ENCODE results near the gene CD59. TPM values are rescaled to one million over a fixed set of nuclear protein-coding genes. Genes with fewer than 3 reads are reported as not detected.
"Not testable (repeated sequence)": the region's sequence is repeated elsewhere in the genome, so short reads cannot be mapped to it uniquely, and the experiment has no call there.

Gene CD59
- total RNA-seq, 1 donor from 2014 or later: 319 TPM

GRCh38 chr11:33692541-33692940, 43.7 kb downstream of the CD59 start:
- ATAC-seq: no peak

- ATAC-seq: peak; percentile 29
Observed at GRCh38 chr11:33692013-33692504, 44.2 kb downstream of the CD59 start.

- ATAC-seq: no peak
Observed at GRCh38 chr11:33691066-33691864, 45.0 kb downstream of the CD59 start.

GRCh38 chr11:33690290-33691065, 45.7 kb downstream of the CD59 start:
- peak; percentile 79 for ATAC-seq

- no peak for ATAC-seq
Observed at GRCh38 chr11:33689501-33689900, 46.7 kb downstream of the CD59 start.

GRCh38 chr11:33689085-33689484, 47.1 kb downstream of the CD59 start:
- ATAC-seq: peak; percentile 67

- ATAC-seq: peak; percentile 4
Observed at GRCh38 chr11:33687733-33688479, 48.3 kb downstream of the CD59 start.

- ATAC-seq: no peak
Observed at GRCh38 chr11:33685082-33685481, 51.1 kb downstream of the CD59 start.

GRCh38 chr11:33684003-33684706, 52.1 kb downstream of the CD59 start:
- no peak for ATAC-seq

GRCh38 chr11:33682446-33682845, 53.8 kb downstream of the CD59 start:
- peak; percentile 91 for ATAC-seq

- no peak for ATAC-seq
Observed at GRCh38 chr11:33682019-33682418, 54.2 kb downstream of the CD59 start.

GRCh38 chr11:33678616-33679015, 57.6 kb downstream of the CD59 start:
- not testable (repeated sequence) for ATAC-seq

GRCh38 chr11:33674035-33674814, 62.0 kb downstream of the CD59 start:
- no peak for ATAC-seq

GRCh38 chr11:33672273-33672672, 64.0 kb downstream of the CD59 start:
- no peak for ATAC-seq

- ATAC-seq: peak; percentile 36
Observed at GRCh38 chr11:33670250-33671011, 65.8 kb downstream of the CD59 start.

- no peak for ATAC-seq
Observed at GRCh38 chr11:33669598-33670249, 66.5 kb downstream of the CD59 start.

GRCh38 chr11:33668951-33669596, 67.1 kb downstream of the CD59 start:
- ATAC-seq: no peak

- no peak for ATAC-seq
Observed at GRCh38 chr11:33668468-33668825, 67.8 kb downstream of the CD59 start.

GRCh38 chr11:33667819-33668467, 68.3 kb downstream of the CD59 start:
- ATAC-seq: peak; percentile 87

Data from esophagus mucosa (tissue), 1 donor.